T-helper 2 cell (primary cell): ENCODE measurements around the gene MSTN.

Experiments used
- DNase-seq, 5 experiments: peaks; one replicate each; pipeline versions ENCODE4 v3.0.0 to v3.0.0-alpha.2; 2012 to 2022
- total RNA-seq, 2 donors: gene quantifications; one replicate each; lab custom pipeline; 2026; lab: John Stamatoyannopoulos, UW

The MSTN gene
- 0 to 0.07 reads per million in 2 donors for total RNA-seq

DNA sequence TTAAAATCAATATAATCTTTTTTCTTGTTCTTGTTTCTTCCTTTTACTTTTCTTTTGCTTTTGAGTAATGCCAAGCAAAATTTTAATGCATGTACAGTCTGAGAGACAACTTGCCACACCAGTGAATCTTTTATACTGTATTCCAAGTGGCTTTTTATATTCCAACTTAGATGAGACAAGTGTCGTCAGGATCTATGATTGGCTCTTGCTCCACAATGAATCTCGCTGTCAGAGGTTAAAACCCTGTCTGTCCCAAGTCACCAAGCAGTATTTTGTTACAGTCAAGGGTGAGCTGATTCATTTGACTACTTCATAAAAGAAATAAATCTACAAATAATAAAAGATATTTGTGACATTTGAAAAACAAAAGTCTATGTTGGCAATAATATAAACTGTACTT is at the start of gene MSTN:
MSTN (minus strand) TSS at position 129 of the 400 bp plus-strand sequence. CDS start 133 bp downstream, outside the sequence.
- DNase-seq, result no peak

DNA sequence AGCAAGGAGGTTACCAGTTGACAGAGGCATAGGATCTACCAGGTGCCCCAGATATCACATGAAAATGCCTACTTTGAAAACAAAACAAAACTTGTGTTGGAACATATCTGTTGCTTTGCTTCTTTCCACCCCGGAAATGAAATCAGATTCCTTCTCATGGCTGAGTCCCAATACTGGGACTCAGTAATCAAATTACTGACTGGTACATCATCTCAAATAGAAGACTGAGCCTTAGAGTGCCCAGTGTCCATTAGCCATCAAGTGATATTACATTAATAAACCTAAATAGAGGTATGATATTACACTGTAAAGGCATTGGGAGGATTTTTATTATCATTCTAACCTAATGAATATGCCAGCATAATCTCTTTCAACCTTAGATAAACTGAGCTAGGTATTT is 48.6 kb upstream of the MSTN start:
- DNase-seq, result no peak

DNA sequence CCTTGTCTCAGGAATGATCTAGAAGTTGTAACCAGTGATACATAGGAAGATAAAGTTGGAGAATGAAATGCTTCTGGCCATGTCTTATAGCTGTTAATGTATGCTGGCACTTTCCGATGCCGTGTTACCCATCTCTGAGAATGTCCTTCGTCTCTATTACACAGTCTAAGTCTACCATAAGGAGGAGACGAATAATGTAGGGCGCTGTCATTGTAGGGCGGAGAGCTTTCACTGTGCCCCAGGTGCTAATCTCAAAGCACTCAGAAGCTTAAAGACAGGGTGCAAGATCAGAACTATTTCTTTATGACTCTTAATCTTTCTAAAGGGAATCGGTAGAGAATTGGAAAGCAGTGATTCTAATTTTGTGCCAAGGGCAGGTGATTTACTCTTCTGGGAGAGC is 48.2 kb upstream of the MSTN start:
- no peak for DNase-seq

DNA sequence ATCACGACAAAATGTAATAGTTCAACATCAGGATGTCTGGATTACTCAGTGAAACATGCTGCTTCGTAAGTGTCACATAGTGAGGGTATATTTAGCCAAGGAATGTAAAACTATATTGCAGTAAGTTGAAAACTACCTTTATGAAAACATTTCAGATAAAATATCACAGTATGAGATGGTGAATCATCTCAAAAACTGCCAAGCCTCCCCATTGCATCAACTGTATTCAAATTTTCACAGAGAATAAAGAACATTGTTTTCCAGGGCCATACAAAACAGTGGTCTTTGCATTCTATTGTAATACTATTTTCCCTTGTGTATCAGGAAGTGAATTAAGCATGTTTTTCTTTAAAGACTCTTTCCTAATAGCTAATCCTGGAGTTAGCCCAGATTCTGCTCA is 47.6 kb upstream of the MSTN start:
- no peak for DNase-seq

DNA sequence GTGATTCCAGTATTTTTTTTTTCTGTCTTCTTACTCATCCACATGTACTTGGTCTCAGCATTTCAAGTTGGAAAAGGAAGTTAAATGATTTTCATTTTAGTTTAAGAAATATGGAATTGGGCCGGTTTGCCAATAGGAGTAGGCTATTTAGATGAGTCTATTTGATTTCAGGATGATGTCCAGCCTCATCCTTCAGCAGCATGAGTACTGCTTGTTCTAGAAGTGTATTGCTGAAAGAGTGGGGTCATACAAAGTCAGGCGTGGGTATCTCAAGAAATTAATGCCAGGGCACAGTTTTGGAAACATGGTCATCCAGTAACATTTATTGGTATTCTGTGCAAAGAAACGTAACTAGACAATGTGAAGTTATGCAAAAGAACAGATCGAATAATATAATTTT is 44.9 kb upstream of the MSTN start:
- no peak for DNase-seq

DNA sequence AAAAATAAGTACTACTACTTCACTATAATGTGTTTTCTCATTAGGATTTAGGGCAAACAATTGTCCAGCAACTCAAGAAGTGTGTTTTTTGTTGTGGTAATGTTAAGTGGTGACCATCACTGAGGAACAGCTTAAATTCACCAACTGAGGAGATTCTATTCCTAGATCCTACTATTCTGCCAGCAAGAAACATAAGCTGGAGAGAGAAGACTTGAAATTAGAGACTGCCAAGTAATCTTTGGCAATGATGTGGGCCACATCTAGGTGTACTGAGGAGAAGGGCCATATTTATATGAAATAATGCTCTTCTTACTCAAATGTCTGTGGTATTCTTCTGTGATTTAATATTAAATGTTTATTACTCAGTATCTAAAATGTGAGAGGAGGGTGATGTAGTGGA is 44.3 kb upstream of the MSTN start:
- no peak for DNase-seq

DNA sequence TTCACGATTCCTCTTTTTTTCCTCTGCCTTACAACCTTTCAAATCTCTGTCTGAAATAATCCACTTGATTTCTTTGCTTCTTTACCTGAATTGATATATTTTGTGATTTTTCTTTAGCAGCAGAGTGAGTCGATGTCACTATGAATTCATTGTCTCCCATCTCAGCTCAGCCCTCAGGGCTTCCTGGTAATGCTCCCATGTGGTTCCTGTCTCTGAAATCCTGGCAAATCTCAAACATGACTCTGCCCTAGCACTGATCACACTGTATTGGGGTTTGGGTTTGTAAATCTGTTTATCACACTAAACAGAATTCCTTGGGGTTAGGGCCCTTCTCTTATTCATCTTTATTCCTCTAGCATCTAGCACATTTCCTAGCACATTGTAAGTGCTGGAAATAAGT is 43.0 kb upstream of the MSTN start:
- DNase-seq, result no peak

DNA sequence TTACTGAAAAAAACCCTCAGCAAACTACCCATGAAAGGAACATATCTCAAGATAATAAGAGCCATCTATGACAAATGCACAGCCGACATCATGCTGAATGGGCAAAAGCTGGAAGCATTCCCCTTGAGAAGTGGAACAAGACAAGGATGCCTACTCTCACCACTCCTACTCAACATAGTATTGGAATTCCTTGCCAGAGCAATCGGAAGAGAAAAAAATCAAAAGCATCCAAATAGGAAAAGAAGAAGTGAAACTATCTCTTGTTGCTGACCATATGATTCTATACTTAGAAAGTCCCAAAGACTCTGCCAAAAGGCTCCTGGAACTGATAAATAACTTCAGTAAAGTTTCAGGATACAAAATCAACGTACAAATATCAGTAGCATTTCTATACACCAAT is 40.6 kb upstream of the MSTN start:
- DNase-seq, result no peak

DNA sequence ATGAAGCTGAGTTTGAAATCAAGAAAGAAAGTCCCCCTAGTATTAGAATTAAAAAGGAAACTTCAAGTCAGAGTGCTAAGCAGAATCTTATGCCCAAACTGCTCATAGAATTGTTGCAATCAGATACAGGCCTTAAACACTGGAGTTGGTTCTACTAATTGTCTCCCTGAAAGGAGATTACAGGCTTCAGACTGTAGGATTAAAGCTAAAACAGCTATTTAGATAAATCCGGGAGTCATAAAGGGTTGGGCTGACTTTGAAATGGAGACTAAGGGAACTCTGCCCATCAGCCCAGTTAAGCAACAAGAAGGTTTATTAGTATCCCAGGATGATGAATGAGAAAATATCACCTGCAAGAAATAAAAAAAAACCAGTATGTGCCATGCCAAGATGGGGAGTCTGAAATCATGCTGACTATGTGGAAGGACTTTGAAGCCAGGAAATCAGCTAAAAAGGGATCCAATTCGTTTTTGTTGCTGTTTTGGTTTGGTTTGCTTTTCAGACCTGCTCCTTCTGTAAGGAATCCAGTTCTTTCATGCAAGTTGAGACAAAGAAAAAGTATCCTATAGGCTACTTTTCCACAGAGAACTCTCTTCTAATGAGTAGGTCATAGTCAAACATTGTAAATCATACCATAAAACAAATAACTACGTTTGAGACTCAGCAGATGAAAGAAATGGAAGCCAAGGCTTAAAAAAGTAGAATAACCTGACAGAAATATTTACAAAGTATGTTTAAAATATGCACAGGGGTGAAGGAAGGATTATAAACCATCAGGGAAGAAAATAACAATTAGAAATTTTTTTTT is 37.6 kb upstream of the MSTN start:
- no peak for DNase-seq

DNA sequence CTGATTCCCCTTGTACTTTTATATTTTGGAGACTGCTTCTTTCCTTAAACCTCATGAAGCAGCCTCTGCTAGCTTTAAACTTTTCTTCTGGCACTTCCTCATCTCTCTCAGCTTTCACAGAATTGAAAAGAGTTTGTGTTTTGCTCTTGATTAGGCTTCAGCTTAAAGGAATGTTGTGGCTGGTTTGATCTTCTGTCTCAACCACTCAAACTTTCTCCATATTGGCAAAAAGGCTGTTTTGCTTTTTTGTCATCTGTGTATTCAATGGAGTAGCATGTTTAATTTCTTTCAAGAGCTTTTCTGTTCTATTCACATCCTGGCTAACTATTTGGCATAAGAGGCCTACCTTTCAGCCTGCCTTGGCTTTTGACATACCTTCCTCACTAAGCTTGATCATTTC is 36.3 kb upstream of the MSTN start:
- DNase-seq, result no peak

DNA sequence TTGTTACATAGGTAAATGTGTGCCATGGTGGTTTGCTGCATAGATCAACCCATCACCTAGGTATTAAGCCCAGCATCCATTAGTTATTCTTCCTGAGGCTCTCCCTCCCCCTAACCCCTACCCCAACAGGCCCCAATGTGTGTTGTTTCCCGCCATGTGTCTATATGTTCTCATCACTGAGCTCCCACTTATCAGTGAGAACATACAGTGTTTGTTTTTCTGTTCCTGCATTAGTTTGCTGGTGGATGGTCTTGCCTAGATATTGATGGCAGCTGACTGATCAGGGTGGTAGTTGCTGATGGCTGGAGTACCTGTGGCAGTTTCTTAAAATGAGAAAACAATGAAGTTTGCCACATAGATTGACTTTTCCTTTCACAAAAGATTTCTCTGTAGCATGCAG is 34.6 kb upstream of the MSTN start:
- DNase-seq, result no peak

DNA sequence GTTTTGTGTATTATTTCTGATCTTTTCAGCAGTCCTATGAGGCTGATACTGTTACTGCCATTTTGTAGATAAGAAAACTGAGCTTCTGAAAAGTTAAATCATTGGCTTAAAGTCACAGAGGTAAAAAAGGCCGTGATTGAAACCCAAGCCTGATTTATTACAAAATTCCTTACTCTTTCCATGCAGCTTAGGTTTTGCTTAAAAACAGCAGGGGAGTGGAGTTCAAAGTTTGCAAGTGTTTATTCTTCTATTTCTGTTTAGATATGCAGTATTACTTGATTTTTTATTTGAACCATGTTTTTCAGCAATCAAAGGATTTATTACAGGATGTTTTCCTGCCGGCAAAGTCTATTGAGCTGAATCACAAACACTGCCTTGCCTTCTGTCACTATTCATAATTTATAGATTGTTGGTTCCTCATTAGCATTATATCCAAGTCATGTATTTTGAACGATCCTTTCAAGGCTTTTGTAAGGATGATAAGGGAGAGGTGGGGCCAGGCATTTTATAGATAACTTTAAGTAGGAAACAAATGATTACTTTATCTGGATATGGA is 31.9 kb upstream of the MSTN start:
- no peak for DNase-seq

DNA sequence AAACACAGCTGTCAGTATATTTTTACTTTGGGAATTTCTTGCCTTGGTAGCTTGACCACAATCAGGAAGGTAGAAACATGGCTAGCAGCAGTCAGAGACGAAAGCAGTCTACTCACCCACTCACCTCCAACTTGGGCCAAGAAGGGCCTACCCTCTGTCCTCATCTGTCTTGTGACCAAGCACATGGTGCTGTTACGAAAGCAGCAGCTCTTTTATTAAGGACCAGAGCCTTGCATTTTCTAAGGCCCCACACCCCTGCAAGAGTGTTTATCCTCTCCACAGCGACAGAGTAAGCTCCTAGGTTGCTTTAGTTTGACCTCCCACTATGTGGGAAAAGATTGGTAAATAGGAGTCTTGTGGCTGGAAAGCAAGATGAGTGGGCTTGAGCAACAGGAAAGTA is 31.3 kb upstream of the MSTN start:
- DNase-seq, result no peak

DNA sequence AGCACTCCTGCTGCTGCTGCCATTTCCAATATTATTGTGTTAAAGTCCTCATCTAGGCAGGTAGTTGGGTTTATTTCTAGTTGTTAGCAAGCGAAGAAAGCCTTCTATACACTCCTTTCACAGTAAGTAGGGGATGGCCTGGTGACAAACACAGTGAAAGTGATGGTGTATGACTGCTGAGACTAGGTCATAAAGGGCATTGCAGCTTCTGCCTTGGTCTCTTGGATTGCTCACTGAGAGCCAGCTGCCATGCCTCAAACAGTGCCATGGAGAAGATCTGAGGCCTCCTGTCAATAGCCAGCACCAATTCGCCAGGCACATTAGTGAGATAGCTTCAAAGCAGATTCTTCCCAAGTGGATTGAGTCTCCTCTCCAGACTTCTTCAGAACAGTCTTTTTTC is 27.6 kb upstream of the MSTN start:
- peak in 1 of 5 experiments; percentile 2 for DNase-seq

DNA sequence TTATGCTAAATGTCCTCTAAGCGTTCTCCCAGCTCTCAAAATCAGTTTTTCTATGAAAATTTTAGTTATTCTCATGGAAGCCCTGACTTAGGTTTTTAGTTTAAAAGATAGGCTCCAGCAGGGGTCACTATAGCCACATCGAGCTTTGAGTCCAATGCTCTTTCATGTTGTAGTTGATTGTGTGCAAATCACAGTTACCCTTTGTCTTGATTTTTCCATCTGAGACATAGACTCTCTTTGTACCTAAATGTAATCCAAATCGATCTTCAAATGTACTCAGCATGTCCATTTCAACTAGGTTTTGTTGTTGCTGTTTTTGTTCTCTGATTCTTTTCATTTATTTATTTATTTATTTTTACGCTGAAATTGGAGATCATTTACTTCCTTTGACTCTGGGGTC is 26.4 kb upstream of the MSTN start:
- DNase-seq, result peak in 2 of 5 experiments; percentile 11 to 68

DNA sequence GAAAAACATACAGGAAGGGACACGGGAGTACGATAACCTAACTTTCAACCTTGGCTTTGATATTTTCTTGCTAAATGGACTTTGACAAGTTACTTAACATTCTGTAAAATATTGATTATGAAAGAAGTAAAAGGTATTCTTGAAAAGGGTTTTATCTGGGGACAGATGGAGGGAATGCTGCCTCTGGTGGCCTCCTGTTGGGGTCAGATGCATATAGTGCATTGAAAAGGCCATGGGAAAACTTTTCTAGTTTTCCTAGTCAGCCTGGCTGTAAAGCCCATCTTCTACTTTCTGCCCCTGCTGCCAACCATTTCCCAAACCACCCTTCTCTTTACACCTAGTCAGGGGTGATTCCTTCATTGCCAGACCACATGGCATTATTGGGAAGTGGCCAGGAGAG is 22.2 kb upstream of the MSTN start:
- DNase-seq, result no peak

DNA sequence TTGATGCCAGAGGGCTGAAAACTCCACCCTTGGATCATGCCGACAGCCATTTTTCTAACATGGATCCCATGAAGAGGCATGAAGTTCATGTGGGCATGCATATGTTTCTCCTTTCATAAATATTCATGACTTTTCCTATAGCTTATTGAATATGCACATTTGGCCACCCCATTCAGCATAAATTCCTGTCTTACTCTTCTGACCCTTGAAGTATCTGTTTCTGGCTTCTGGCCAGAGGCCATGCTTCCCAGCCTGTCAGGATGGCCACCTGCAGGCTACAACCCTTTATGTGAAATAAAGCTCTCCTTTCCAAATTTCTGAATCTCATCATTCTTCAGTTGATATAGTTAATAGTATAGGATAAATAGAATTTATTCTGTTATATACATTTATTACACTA is 19.6 kb upstream of the MSTN start:
- DNase-seq, result no peak

DNA sequence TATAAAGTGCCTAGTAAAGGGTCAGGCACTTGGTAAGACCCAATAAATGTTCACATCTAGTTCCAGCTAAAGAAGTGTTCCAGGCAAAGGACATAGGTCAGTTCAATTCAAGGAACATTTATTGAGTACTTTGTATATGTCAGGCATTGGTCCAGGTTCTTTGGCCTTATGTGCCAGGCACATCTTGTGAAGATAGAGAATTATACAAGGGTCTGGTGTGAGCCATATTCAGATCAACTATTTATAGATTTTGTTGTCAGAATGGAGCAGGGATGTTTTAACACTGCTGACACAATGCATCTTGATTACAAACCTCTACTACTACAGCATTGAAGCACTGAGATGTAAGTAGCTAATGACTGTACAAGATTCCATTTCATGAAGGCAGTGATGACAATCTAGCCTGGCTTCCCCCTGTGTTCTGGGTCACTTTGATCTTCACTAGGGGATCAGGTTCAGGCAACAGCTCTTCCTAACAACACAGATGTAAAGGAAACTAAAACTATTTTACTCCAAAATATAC is 18.1 kb upstream of the MSTN start:
- DNase-seq, result no peak

DNA sequence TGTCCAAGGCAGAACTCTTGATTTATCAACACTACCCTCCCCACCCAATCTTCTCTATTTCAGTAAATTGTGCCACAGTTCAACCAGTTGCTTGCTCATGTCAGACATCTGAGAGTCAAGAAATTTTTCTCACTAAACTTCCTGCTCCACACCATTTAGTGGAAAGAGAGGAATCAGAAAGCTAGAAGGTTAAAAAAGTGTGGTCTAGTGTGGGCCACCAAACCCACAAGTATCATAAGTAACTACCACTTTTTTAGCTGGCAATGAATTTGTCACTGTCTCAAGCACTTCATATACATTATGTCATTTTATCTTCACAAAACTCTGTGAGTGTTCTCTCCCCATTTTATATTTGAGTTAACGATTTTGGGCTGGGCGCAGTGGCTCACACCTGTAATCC is 16.6 kb upstream of the MSTN start:
- DNase-seq, result peak in 1 of 5 experiments; percentile 38

DNA sequence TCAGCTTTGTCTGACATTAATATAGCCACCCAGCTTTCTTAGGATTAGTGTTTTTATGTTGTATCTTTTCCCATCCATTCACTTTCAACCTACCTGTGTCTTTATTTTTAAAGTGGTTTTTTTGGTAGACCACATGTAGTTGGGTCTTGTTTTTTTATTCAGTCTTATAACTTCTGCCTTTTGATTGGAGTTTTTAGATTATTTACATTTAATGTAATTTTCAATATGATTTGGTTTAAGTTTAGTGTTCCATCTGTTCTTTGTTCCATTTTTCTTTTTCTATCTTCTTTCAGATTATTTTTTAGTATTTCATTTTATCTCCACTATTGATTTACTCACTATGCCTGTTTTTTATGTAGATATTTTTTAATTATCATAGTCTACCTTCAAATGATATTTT is 13.1 kb upstream of the MSTN start:
- no peak for DNase-seq

DNA sequence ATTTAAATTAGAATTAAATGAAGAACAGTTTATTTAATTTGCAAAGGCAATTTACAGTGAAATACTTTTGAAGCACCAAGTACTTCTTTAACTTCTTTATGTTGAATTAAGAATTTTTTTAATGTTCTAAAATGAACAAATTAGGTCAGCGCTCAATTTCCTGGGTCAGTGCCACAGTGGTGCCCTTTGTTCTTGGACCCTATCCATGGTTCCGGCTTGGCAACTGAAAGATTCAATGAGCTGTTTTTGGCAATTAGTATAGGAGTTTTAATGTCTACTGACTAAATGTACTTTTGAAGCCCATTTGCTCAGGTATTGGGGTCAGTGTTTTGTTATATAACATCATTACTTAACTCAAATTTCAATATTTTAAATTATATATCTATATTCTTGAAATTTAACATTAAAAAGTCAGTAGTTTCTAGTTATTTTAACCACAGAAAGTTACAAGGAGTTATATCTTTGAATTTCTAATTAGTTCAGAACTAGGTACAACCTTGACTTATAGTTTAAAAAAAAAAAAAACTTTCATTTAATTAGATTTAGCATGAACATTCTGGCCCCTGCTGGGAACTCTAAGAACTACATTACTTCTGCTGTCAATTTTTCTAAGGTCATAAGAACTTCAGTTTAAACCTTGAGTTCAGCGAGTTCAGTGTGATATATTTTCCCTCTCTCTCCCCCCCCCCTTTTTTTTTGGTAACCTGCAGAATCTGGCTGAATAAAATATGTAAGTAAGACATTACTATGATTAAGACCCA is 7.6 kb upstream of the MSTN start:
- DNase-seq, result peak in 2 of 5 experiments; percentile 4 to 59

DNA sequence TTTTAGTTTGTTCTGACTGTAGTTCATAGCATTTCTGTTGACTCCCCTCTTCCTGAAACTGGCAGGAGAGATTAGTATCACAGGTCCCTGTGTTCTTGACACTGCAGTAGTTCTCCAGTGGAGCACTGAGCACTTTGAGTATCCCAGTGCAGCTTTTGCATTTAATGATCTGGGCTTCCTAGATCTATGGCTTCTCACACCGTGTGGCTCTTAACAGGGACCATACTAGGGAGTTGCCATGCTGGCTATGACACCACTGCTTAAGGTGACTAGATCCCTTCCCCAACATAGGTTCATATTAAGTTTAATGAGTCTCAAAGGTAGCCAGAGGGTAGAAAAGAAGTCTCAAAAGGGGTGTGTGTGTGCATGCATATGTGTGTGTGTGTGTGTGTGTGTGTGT is 6.2 kb upstream of the MSTN start:
- no peak for DNase-seq

DNA sequence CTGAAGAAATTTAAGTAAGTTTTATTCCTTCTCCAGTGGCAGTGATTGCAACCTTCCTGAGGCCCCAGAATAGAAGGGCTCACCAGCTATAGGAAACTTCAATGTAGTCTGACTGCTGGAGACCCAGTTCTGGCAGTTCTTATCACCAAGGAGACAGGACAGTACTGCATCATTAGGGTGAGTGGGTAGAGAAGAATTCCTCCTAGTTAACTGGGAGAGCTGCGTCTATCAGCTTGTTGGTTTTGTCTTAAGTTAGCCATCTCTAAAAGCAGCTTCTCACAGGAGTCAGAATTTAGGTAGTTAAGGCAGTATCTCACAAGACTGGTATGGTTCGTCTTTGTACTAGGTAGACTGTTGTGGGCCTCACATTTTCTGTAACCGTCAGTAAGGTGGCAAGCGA is 3.3 kb upstream of the MSTN start:
- DNase-seq, result no peak

DNA sequence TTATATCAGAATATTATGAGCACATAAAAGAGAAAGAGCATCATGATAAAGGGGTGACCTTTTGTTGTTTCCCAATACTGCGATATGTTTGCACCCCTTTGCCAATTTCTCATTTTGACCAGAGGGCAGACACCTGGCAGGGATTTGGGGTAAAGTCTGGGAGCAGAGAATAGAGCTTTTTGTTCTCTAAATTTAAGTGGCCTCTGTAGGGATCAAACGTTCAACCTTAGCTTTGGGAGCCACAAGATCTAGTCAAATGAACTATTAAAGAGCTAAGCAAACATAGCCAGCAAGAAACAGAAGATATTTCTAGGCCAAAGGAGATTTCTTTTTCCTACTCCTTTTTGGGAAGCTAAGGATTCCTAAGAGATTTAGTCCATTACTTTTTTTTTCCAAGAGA is 1.1 kb upstream of the MSTN start:
- DNase-seq, result no peak
